A549 treated with ZK216348 at 1 μM for 4 hours (cell line): ENCODE measurements around the gene CETP. TPM values are rescaled to one million over a fixed set of nuclear protein-coding genes. Genes with fewer than 3 reads are reported as not detected.

Source experiments
- total RNA-seq: library from RNA; stranded (reverse); fragments of 200-300 nt; extraction: Qiagen RNA extraction; gene quantifications from 5 replicates; pipeline ENCODE4 v1.2.3, GENCODE V29; 2022; ENCODE audit warnings: low read depth

CETP gene, protein sequence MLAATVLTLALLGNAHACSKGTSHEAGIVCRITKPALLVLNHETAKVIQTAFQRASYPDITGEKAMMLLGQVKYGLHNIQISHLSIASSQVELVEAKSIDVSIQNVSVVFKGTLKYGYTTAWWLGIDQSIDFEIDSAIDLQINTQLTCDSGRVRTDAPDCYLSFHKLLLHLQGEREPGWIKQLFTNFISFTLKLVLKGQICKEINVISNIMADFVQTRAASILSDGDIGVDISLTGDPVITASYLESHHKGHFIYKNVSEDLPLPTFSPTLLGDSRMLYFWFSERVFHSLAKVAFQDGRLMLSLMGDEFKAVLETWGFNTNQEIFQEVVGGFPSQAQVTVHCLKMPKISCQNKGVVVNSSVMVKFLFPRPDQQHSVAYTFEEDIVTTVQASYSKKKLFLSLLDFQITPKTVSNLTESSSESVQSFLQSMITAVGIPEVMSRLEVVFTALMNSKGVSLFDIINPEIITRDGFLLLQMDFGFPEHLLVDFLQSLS
- not detected in 5 replicates for total RNA-seq

DNA sequence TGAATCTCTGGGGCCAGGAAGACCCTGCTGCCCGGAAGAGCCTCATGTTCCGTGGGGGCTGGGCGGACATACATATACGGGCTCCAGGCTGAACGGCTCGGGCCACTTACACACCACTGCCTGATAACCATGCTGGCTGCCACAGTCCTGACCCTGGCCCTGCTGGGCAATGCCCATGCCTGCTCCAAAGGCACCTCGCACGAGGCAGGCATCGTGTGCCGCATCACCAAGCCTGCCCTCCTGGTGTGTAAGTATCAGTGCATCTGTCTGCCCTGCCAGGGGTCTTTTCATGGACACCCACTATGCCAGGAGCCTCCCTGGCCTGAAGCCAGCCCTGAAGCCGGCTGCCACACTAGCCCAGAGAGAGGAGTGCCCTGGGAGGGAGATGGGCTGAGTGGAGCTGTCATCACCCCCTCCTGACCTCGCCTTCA, at the start of gene CETP:
Gene CETP (plus strand): TSS at position 100 of the 431 bp plus-strand sequence. CDS start 30 bp downstream, at position 130.

DNA sequence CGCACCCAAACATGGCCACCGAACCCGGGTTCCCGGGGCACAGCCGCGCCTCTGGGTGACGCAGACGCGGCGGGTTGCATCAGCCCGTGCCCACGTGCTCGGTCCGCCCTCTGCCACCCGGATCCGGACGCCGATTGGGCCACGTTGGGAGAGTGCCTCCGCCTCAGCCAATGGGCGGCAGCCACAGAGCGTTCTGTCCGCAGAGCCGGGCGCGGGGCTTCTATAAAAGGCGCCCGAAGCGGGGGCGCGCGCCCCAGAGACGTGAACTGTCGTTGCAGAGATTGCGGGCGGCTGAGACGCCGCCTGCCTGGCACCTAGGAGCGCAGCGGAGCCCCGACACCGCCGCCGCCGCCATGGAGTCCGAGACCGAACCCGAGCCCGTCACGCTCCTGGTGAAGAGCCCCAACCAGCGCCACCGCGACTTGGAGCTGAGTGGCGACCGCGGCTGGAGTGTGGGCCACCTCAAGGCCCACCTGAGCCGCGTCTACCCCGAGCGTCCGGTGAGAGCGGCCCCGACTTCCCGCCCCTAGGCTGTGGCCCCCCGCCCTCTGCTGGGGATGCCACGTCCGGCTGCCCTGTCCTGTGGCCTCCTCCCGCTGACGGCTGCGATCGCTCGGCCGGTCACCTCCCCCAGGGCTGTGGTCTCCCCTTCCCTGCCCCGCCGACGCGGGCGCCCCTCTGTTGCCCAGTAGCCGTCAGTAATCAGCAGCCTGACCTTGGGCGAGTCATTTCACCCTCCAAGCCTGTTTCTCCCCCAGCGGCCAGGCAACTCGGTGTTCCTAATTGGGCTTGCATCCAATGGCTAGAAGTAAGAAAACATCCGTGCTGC, 29.6 kb upstream of the CETP start, which contains the start of gene HERPUD1:
Gene HERPUD1 (plus strand): TSS at position 251 of the 829 bp plus-strand sequence. CDS start 103 bp downstream, at position 354.

DNA sequence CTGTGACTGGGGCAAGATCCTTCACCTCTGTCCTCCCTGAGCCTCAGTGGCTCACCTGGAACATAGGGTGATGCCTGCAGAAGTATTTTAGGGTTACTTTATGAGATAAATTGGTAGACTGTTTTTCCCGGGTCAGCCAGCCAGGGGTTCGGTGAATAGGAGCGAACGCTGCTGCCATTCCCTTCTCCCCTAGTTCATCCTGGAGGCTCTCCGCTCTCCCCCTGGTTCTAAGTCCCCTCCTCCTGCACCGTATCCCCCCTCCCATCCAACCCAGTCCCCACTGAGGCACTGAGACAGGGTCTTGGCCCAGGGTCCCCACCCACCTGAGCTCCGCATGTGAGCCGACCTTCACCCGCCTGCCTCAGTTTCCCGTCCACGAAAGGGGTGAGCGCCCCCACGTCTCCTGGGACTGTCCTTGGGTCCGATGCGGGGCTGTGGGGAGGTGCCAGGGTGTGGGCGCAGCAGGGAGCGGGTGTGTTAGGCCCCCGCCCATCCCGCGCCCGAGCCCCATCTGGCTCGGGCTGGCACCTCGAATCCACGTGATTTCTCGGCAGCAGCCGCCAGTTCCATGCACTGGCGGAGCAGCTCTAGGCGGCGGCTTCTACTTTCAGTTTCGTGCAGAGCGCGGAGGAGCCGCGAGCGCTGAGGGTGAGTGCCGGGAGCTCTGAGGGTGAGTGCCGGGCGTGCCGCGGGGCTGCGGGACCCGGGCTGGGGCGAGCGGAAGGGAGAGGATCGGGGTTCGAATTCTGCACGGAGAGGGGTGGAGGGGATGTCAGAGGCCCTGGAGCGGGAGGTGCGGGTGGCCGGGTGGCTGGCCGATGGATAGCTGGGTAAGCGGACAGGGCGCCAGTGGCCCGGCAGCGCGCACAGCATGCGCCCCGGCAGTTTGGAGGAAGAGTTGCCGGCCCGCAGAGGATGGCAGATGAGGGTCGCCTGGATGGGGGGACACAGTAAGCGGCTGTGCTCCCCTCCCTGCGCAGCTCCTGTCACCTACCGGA, 27.5 kb downstream of the CETP start, which contains the start of gene NLRC5:
Gene NLRC5 (plus strand): TSS at position 610 of the 998 bp plus-strand sequence. CDS start 31,156 bp downstream, outside the sequence.

Other genes starting within 250 kb of the CETP start
- 85.7 to 112 TPM (median 105 TPM) in 5 replicates for gene NUP93, start 231.8 kb upstream of the CETP start, total RNA-seq
- gene SLC12A3, start 96.7 kb upstream of the CETP start, total RNA-seq = not detected in 5 replicates
- 88.5 to 97.8 TPM (median 96.4 TPM) in 5 replicates for gene HERPUD1, start 29.8 kb upstream of the CETP start, total RNA-seq
- gene NLRC5, start 27.6 kb downstream of the CETP start, total RNA-seq = 3.7 to 5.7 TPM (median 4.9 TPM) in 5 replicates
- gene CPNE2, start 130.6 kb downstream of the CETP start, total RNA-seq = 35.2 to 46.4 TPM (median 42.1 TPM) in 5 replicates
- 90.0 to 158 TPM (median 91.0 TPM) in 5 replicates for gene PSME3IP1, start 224.1 kb downstream of the CETP start, total RNA-seq
- 26.6 to 35.0 TPM (median 31.3 TPM) in 5 replicates for gene RSPRY1, start 224.4 kb downstream of the CETP start, total RNA-seq